Mesendoderm (in vitro differentiated cells): Measurements from ENCODE around the gene EFEMP2.
"Not testable (repeated sequence)": the region's sequence is repeated elsewhere in the genome, so short reads cannot be mapped to it uniquely, and the experiment has no call there.

ENCODE experiments used
- DNase-seq: peaks from one replicate; pipeline ENCODE4 v3.0.0; 2013
- H2AK5ac ChIP-seq: 2 replicates; pipeline ENCODE4 v1.6.1; 2013; ENCODE audit warnings: low read length, inconsistent platforms
- H2BK120ac ChIP-seq: 2 replicates; pipeline ENCODE4 v1.6.1; 2013; ENCODE audit warnings: low read depth, mild to moderate bottlenecking, low read length, moderate library complexity, mixed read lengths
- H2BK15ac ChIP-seq: replicated peaks from 2 replicates; pipeline ENCODE4 v1.6.1; 2013; ENCODE audit warnings: low read depth, mild to moderate bottlenecking, moderate library complexity
- H2BK5ac ChIP-seq: 2 replicates; pipeline ENCODE4 v1.6.1; 2013; ENCODE audit warnings: low read length, inconsistent platforms
- H3K18ac ChIP-seq: 2 replicates; pipeline ENCODE4 v1.6.1; 2013; ENCODE audit warnings: mild to moderate bottlenecking, low read length, mixed read lengths
- H3K23ac ChIP-seq: one replicate; pipeline ENCODE4 v1.6.1; 2013; ENCODE audit warnings: low read length
- H3K27ac ChIP-seq: 2 replicates; pipeline ENCODE4 v1.5.1; 2013; ENCODE audit warnings: low read depth, mild to moderate bottlenecking, inconsistent platforms, low read length, moderate library complexity
- H3K27me3 ChIP-seq: 2 replicates; pipeline ENCODE4 v1.6.1; 2013; ENCODE audit warnings: low read length, control low read depth, mild to moderate bottlenecking, inconsistent platforms; ENCODE audit not compliant: insufficient read depth, poor library complexity
- H3K36me3 ChIP-seq: 2 replicates; pipeline ENCODE4 v1.6.1; 2013; ENCODE audit warnings: low read length, inconsistent platforms; ENCODE audit not compliant: control insufficient read depth, insufficient read depth
- H3K4ac ChIP-seq: one replicate; pipeline ENCODE4 v1.6.1; 2013; ENCODE audit warnings: low read depth, mild to moderate bottlenecking, low read length, moderate library complexity
- H3K4me1 ChIP-seq: 2 replicates; pipeline ENCODE4 v1.6.1; 2013; ENCODE audit warnings: low read depth, low read length, inconsistent platforms; ENCODE audit not compliant: control insufficient read depth
- H3K4me2 ChIP-seq: 2 replicates; pipeline ENCODE4 v1.6.1; 2013; ENCODE audit warnings: low read length
- H3K4me3 ChIP-seq: 2 replicates; pipeline ENCODE4 v1.5.1; 2013; ENCODE audit warnings: mild to moderate bottlenecking, low read length
- H3K56ac ChIP-seq: one replicate; pipeline ENCODE4 v1.6.1; 2013; ENCODE audit warnings: low read length
- H3K79me1 ChIP-seq: 2 replicates; pipeline ENCODE4 v1.6.1; 2013; ENCODE audit warnings: low read length, inconsistent platforms
- H3K79me2 ChIP-seq: 2 replicates; pipeline ENCODE4 v1.6.1; 2013; ENCODE audit warnings: mild to moderate bottlenecking, low read length; ENCODE audit not compliant: control insufficient read depth, insufficient read depth
- H3K9ac ChIP-seq: 2 replicates; pipeline ENCODE4 v1.6.1; 2013; ENCODE audit warnings: low read length, inconsistent platforms
- H4K5ac ChIP-seq: one replicate; pipeline ENCODE4 v1.6.1; 2013; ENCODE audit warnings: low read length
- H4K8ac ChIP-seq: one replicate; pipeline ENCODE4 v1.6.1; 2013; ENCODE audit warnings: low read depth, mild to moderate bottlenecking, control low read depth, low read length, moderate library complexity
- WGBS: extraction: QIAGEN DNeasy Blood & Tissue Kit; methylation state at CpG from one replicate; pipeline ENCODE4 v1.1.7; 2013; ENCODE audit warnings: low lambda C conversion rate, missing lambda C conversion rate; ENCODE audit not compliant: insufficient coverage; ENCODE audit errors: extremely low coverage; 5-methylcytosine and 5-hydroxymethylcytosine counted together

EFEMP2 gene

GRCh38 chr11:65848693-65849092 is 23.9 kb downstream of the EFEMP2 start:
- H2AK5ac ChIP-seq, H3K36me3 ChIP-seq, H2BK5ac ChIP-seq, H2BK120ac ChIP-seq, H3K4me3 ChIP-seq, H3K79me1 ChIP-seq, H4K8ac ChIP-seq, H3K79me2 ChIP-seq, H4K5ac ChIP-seq, H3K56ac ChIP-seq, H3K27ac ChIP-seq, H3K4ac ChIP-seq, H3K27me3 ChIP-seq, H3K4me2 ChIP-seq, H2BK15ac ChIP-seq, H3K23ac ChIP-seq, H3K18ac ChIP-seq, H3K4me1 ChIP-seq, H3K9ac ChIP-seq: not testable (repeated sequence)
- no CpG with 5 or more reads among the region's 7 CpGs for WGBS
- peak; percentile 1 for DNase-seq

GRCh38 chr11:65847746-65848145 is 24.9 kb downstream of the EFEMP2 start:
- H3K4me3 ChIP-seq: no peak overlapping the region
- no peak overlapping the region for H3K4me2 ChIP-seq
- no peaks in the 10 kb centered on the region for H3K79me2 ChIP-seq
- no peak overlapping the region for H2BK15ac ChIP-seq
- DNase-seq: no peak
- no peak overlapping the region for H3K9ac ChIP-seq
- WGBS: no CpG with 5 or more reads among the region's 3 CpGs
- H3K56ac ChIP-seq: no peak overlapping the region
- H3K4me1 ChIP-seq: no peaks in the 10 kb centered on the region
- no peak overlapping the region for H3K18ac ChIP-seq
- H3K4ac ChIP-seq: no peak overlapping the region
- no peak overlapping the region for H4K8ac ChIP-seq
- H3K23ac ChIP-seq: no peak overlapping the region
- no peak overlapping the region for H2BK5ac ChIP-seq
- no peaks in the 10 kb centered on the region for H3K27me3 ChIP-seq
- H2AK5ac ChIP-seq: no peak overlapping the region
- no peak overlapping the region for H2BK120ac ChIP-seq
- no peak overlapping the region for H4K5ac ChIP-seq
- H3K36me3 ChIP-seq: no peaks in the 10 kb centered on the region
- no peaks in the 10 kb centered on the region for H3K79me1 ChIP-seq
- no peak overlapping the region for H3K27ac ChIP-seq

DNA sequence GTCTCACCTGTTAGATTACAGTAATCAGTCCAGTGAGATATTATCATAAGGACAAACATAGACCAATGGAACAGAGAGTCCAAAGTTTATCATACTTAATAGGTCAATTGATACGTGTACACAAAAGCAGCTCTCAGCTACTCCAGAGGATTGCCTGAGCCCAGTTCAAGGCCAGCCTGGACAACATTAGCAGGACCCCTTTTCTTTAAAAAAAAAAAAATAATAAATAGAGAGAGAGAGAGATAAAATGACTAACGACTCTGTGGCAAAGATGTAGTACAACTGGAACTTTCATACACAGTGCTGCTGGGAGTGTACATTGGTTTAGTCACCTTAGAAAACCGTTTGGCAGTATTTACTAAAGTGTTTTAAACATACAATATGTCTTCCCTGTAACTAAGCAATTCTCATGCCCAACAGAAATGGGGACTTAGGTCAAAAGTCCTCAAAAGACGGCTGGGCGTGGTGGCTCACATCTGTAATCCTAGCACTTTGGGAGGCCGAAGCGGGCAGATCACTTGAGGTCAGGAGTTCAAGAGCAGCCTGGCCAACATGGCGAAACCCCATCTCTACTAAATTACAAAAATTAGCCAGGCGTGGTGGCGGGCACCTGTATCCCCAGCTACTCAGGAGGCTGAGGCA is 28.2 kb downstream of the EFEMP2 start:
- Histone ChIP-seq H3K4me2 (no peak overlapping the region), H2BK15ac (no peak overlapping the region), H2BK120ac (no peak overlapping the region), H2BK5ac (no peak overlapping the region), H3K79me2 (no peaks in the 10 kb centered on the region), H4K8ac (no peak overlapping the region), H3K27ac (no peak overlapping the region), H3K36me3 (no peaks in the 10 kb centered on the region), H3K4me1 (no peaks in the 10 kb centered on the region), H3K23ac (no peak overlapping the region), H3K4me3 (no peak overlapping the region), H3K9ac (no peak overlapping the region), H3K18ac (no peak overlapping the region), H3K56ac (no peak overlapping the region), H2AK5ac (no peak overlapping the region), H3K27me3 (no peaks in the 10 kb centered on the region), H3K4ac (no peak overlapping the region), H3K79me1 (no peaks in the 10 kb centered on the region), H4K5ac (no peak overlapping the region)
- DNase-seq: no peak
- WGBS: no CpG with 5 or more reads among the region's 10 CpGs

DNA sequence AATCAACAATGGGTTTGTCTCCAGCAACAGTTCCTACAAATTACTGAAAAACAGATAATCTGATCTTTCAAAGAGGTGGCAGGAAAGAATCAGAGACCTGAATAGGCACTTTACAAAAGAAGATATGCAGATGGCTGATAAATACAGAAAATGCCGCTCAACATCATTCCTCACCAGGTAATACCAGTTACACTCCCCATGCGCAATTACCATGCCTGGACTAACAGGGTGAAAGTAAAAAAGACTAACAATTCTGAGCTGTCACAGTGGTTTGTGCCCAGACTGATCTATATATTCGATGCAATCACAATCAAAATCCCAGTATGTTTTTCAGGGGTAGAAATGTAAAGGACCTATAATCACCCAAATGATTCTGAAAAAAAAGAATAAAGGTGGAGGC is 28.8 kb downstream of the EFEMP2 start:
- no peak overlapping the region for H3K18ac ChIP-seq
- H3K4me1 ChIP-seq: no peaks in the 10 kb centered on the region
- H3K36me3 ChIP-seq: no peaks in the 10 kb centered on the region
- no peak overlapping the region for H2BK15ac ChIP-seq
- no peak overlapping the region for H3K4ac ChIP-seq
- H3K27ac ChIP-seq: no peak overlapping the region
- no peak overlapping the region for H2AK5ac ChIP-seq
- DNase-seq: no peak
- no peaks in the 10 kb centered on the region for H3K27me3 ChIP-seq
- no peak overlapping the region for H4K5ac ChIP-seq
- WGBS: no CpG with 5 or more reads among the region's 3 CpGs
- H3K79me2 ChIP-seq: no peaks in the 10 kb centered on the region
- H2BK5ac ChIP-seq: no peak overlapping the region
- no peak overlapping the region for H3K56ac ChIP-seq
- no peak overlapping the region for H2BK120ac ChIP-seq
- no peak overlapping the region for H3K9ac ChIP-seq
- no peak overlapping the region for H3K23ac ChIP-seq
- H3K4me2 ChIP-seq: no peak overlapping the region
- no peak overlapping the region for H4K8ac ChIP-seq
- H3K79me1 ChIP-seq: no peaks in the 10 kb centered on the region
- H3K4me3 ChIP-seq: no peak overlapping the region

- no peak overlapping the region for H3K9ac ChIP-seq
- no peak overlapping the region for H3K4me3 ChIP-seq
- no peak overlapping the region for H2BK15ac ChIP-seq
- no peak overlapping the region for H3K56ac ChIP-seq
- H2BK5ac ChIP-seq: no peak overlapping the region
- H3K79me2 ChIP-seq: no peaks in the 10 kb centered on the region
- no peak overlapping the region for H2BK120ac ChIP-seq
- H3K27me3 ChIP-seq: no peaks in the 10 kb centered on the region
- H3K27ac ChIP-seq: no peak overlapping the region
- H3K4me1 ChIP-seq: no peaks in the 10 kb centered on the region
- no peaks in the 10 kb centered on the region for H3K36me3 ChIP-seq
- H3K4me2 ChIP-seq: no peak overlapping the region
- H4K5ac ChIP-seq: no peak overlapping the region
- H3K18ac ChIP-seq: no peak overlapping the region
- no CpG with 5 or more reads among the region's 4 CpGs for WGBS
- no peak overlapping the region for H4K8ac ChIP-seq
- H3K79me1 ChIP-seq: no peaks in the 10 kb centered on the region
- DNase-seq: no peak
- no peak overlapping the region for H2AK5ac ChIP-seq
- H3K4ac ChIP-seq: no peak overlapping the region
- no peak overlapping the region for H3K23ac ChIP-seq
Observed at GRCh38 chr11:65842144-65842543, 30.5 kb downstream of the EFEMP2 start.

GRCh38 chr11:65834202-65834601 is 38.4 kb downstream of the EFEMP2 start:
- H3K18ac ChIP-seq: no peak overlapping the region
- H3K23ac ChIP-seq: peak overlapping the region; percentile 51
- H3K79me2 ChIP-seq: no peaks in the 10 kb centered on the region
- no peak overlapping the region for H3K27ac ChIP-seq
- H3K4me3 ChIP-seq: peak overlapping the region; percentile 31
- H2BK120ac ChIP-seq: no peak overlapping the region
- H3K9ac ChIP-seq: peak overlapping the region; percentile 46
- H2AK5ac ChIP-seq: no peak overlapping the region
- DNase-seq: no peak
- no peak overlapping the region for H2BK5ac ChIP-seq
- peaks cover 6% of the 10 kb centered on the region for H3K4me1 ChIP-seq
- no peak overlapping the region for H4K5ac ChIP-seq
- no peaks in the 10 kb centered on the region for H3K36me3 ChIP-seq
- no peaks in the 10 kb centered on the region for H3K27me3 ChIP-seq
- no peak overlapping the region for H4K8ac ChIP-seq
- WGBS: no CpG with 5 or more reads among the region's 6 CpGs
- H3K4me2 ChIP-seq: peak overlapping the region; percentile 63
- no peak overlapping the region for H3K4ac ChIP-seq
- peak overlapping the region; percentile 63 for H3K56ac ChIP-seq
- no peak overlapping the region for H2BK15ac ChIP-seq
- peaks cover 4% of the 10 kb centered on the region for H3K79me1 ChIP-seq
